Measurements from ENCODE around the gene MAFB. TPM values are rescaled to one million over a fixed set of nuclear protein-coding genes. Genes with fewer than 3 reads are reported as not detected.

The MAFB gene
- total and polyA plus RNA-seq, 2 donors (not counting 1 experiment from before 2014, with no cell fraction given): 0.40 to 3.0 TPM

DNA sequence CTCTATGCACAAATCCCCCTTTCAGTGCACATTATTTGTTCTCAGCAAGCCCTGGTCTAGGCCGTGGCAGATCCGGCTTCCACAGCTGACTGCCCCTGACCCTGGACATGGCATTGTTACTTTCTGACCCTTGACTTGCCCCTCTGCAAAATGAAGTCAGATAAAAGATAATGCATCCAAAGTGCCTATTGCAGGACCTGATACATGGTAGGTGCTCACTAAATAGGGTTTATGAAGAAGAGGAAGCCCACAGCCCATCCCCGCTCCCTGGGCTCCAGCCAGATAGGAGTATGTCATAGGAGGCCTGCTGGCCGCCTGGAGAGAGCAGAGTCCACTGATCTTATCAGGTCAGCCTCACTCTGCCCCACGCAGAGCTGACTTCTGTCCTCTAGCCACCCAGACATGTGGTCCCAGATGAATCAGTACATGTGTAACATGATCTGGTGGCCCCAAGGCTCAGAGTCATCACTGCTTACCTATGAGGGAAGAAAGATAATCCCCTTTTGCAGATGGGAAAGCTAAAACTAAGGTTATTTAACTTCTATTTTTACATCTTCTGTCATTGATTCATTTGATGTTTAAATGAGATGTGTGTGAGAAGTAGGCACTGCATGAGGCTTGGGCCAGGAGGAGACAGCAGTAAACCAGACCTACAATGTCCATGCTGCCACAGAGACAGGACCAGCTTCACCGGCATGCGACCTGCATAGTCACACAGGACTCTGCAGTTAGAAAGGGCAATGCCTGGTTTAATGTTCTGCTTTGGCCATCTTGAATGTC, 20.4 kb downstream of the MAFB start:
- no peaks in the 10 kb centered on the region for H3K9me3 ChIP-seq (ENCODE audit: control insufficient read depth, insufficient read depth, low read depth, low read length)

DNA sequence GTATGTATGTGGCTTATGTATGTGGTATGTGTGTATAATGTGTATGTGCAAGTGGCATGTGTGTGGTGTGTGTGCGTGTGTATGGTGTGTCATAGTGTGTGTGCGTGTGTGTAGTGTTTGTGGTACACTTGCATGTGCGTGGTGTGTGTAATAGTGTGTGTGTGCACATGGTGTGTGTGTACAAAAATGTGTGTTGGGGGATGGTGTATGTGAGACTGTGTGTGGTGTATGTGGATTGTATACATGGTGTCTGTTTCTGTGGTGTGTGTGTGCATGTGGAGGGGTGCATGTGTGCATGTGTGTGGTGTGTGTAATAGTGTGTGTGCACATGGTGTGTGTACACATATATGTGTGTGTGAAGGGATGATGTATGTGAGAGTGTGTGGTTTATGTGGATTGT, 21.5 kb downstream of the MAFB start:
- H2AFZ ChIP-seq (ENCODE audit: low read length): no peak overlapping the region
- H3K9ac ChIP-seq (ENCODE audit: insufficient read depth, low read length): no peak overlapping the region
- H3K79me2 ChIP-seq (ENCODE audit: control insufficient read depth, insufficient read depth, low read length): no peaks in the 10 kb centered on the region
- no peaks in the 10 kb centered on the region for H4K20me1 ChIP-seq (ENCODE audit: control insufficient read depth, extremely low read depth, insufficient read depth, low read length)
- H3K4me3 ChIP-seq (replicated peaks in 1 of 4; ENCODE audit: control extremely low read depth in 1 of 4, insufficient read depth in 1 of 4, low read depth in 3 of 4, low read length in 4 of 4): no peak overlapping the region
- H3K9me3 ChIP-seq (ENCODE audit: control insufficient read depth, insufficient read depth, low read depth, low read length): no peaks in the 10 kb centered on the region
- TF ChIP-seq EZH2 (IDR thresholded peaks at IDR 0.05; ENCODE audit: low read length, missing control alignments): no peak
- TF ChIP-seq, protein P1, sequence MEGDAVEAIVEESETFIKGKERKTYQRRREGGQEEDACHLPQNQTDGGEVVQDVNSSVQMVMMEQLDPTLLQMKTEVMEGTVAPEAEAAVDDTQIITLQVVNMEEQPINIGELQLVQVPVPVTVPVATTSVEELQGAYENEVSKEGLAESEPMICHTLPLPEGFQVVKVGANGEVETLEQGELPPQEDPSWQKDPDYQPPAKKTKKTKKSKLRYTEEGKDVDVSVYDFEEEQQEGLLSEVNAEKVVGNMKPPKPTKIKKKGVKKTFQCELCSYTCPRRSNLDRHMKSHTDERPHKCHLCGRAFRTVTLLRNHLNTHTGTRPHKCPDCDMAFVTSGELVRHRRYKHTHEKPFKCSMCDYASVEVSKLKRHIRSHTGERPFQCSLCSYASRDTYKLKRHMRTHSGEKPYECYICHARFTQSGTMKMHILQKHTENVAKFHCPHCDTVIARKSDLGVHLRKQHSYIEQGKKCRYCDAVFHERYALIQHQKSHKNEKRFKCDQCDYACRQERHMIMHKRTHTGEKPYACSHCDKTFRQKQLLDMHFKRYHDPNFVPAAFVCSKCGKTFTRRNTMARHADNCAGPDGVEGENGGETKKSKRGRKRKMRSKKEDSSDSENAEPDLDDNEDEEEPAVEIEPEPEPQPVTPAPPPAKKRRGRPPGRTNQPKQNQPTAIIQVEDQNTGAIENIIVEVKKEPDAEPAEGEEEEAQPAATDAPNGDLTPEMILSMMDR (conservative IDR thresholded peaks at IDR 0.05 in 1 of 2, IDR thresholded peaks at IDR 0.05 in 1 of 2; ENCODE audit: low read depth in 1 of 2, low read length in 2 of 2): no peak
- no peak for DNase-seq (ENCODE audit: low read depth in 2 of 2)
- no peak overlapping the region for H3K27ac ChIP-seq (ENCODE audit: insufficient read depth, low read length)
- H3K4me1 ChIP-seq (ENCODE audit: control insufficient read depth, extremely low read depth, insufficient read depth, low read length): no peaks in the 10 kb centered on the region
- H3K36me3 ChIP-seq (ENCODE audit: control insufficient read depth, insufficient read depth, low read length): no peaks in the 10 kb centered on the region
- no peaks in the 10 kb centered on the region for H3K27me3 ChIP-seq (ENCODE audit: control insufficient read depth, insufficient read depth, low read length)
- H3K4me2 ChIP-seq (ENCODE audit: extremely low read depth, insufficient read depth, low read length): no peak overlapping the region

More for the DNA sequence above, 20.4 kb downstream of the MAFB start:
- Histone ChIP-seq H3K4me3 (replicated peaks in 1 of 4; ENCODE audit: control extremely low read depth in 1 of 4, insufficient read depth in 1 of 4, low read depth in 3 of 4, low read length in 4 of 4) (no peak overlapping the region), H3K9ac (ENCODE audit: insufficient read depth, low read length) (no peak overlapping the region), H3K36me3 (ENCODE audit: control insufficient read depth, insufficient read depth, low read length) (no peaks in the 10 kb centered on the region), H4K20me1 (ENCODE audit: control insufficient read depth, extremely low read depth, insufficient read depth, low read length) (no peaks in the 10 kb centered on the region), H3K79me2 (ENCODE audit: control insufficient read depth, insufficient read depth, low read length) (no peaks in the 10 kb centered on the region), H3K4me1 (ENCODE audit: control insufficient read depth, extremely low read depth, insufficient read depth, low read length) (no peaks in the 10 kb centered on the region), H3K4me2 (ENCODE audit: extremely low read depth, insufficient read depth, low read length) (no peak overlapping the region), H3K27me3 (ENCODE audit: control insufficient read depth, insufficient read depth, low read length) (no peaks in the 10 kb centered on the region), H2AFZ (ENCODE audit: low read length) (no peak overlapping the region), H3K27ac (ENCODE audit: insufficient read depth, low read length) (no peak overlapping the region)
- TF ChIP-seq, protein P1 (conservative IDR thresholded peaks at IDR 0.05 in 1 of 2, IDR thresholded peaks at IDR 0.05 in 1 of 2; ENCODE audit: low read depth in 1 of 2, low read length in 2 of 2): no peak
- no peak for TF ChIP-seq EZH2 (IDR thresholded peaks at IDR 0.05; ENCODE audit: low read length, missing control alignments)
- DNase-seq (ENCODE audit: low read depth in 2 of 2): peak in 1 of 2 donors; percentile 16

- Histone ChIP-seq H3K4me1 (ENCODE audit: control insufficient read depth, extremely low read depth, insufficient read depth, low read length) (no peaks in the 10 kb centered on the region), H3K4me2 (ENCODE audit: extremely low read depth, insufficient read depth, low read length) (no peak overlapping the region), H3K4me3 (replicated peaks in 1 of 4; ENCODE audit: control extremely low read depth in 1 of 4, insufficient read depth in 1 of 4, low read depth in 3 of 4, low read length in 4 of 4) (no peak overlapping the region), H3K9me3 (ENCODE audit: control insufficient read depth, insufficient read depth, low read depth, low read length) (no peaks in the 10 kb centered on the region), H3K27ac (ENCODE audit: insufficient read depth, low read length) (no peak overlapping the region), H2AFZ (ENCODE audit: low read length) (no peak overlapping the region), H3K79me2 (ENCODE audit: control insufficient read depth, insufficient read depth, low read length) (no peaks in the 10 kb centered on the region), H4K20me1 (ENCODE audit: control insufficient read depth, extremely low read depth, insufficient read depth, low read length) (no peaks in the 10 kb centered on the region), H3K9ac (ENCODE audit: insufficient read depth, low read length) (no peak overlapping the region), H3K36me3 (ENCODE audit: control insufficient read depth, insufficient read depth, low read length) (no peaks in the 10 kb centered on the region), H3K27me3 (ENCODE audit: control insufficient read depth, insufficient read depth, low read length) (no peaks in the 10 kb centered on the region)
- TF ChIP-seq EZH2 (IDR thresholded peaks at IDR 0.05; ENCODE audit: low read length, missing control alignments): no peak
- TF ChIP-seq, protein P1 (conservative IDR thresholded peaks at IDR 0.05 in 1 of 2, IDR thresholded peaks at IDR 0.05 in 1 of 2; ENCODE audit: low read depth in 1 of 2, low read length in 2 of 2): no peak
- DNase-seq (ENCODE audit: low read depth in 2 of 2): no peak
Observed at GRCh38 chr20:40666336-40666735, 22.7 kb downstream of the MAFB start.

Measured in fibroblast of lung (primary cell).